Measurements from ENCODE around the gene UBXN10.

The UBXN10 gene

DNA sequence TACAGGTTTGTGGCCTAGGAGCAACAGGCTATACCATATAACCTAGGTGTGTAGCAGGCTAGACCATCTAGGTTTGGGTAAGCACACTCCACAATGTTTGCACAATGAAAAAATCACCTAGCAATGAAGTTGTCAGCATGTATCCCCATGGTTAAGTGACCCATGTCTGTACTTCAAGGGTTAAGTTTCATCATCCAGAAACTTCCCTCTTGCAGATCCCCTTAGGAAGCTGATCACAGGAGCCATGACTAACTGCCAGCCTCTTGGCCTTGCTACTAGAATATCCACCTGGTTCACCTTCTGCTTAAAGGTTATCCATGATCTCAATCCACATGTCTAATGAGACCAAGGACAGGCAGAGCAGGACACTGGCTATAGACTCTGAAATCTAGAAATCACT is 3.5 kb upstream of the UBXN10 start:
- Histone ChIP-seq H3F3A (ENCODE audit: low read depth) (no peaks in the 10 kb centered on the region), H3K9ac (ENCODE audit: low read depth, low read length, poor library complexity, severe bottlenecking) (no peak overlapping the region), H3K27me3 (ENCODE audit: insufficient read depth, low read length, poor library complexity, severe bottlenecking) (no peaks in the 10 kb centered on the region), H4K20me1 (ENCODE audit: insufficient read depth, low read length, poor library complexity, severe bottlenecking) (no peaks in the 10 kb centered on the region), H3K4me2 (ENCODE audit: low read depth, low read length, poor library complexity, severe bottlenecking) (no peak overlapping the region), H3K36me3 (ENCODE audit: insufficient read depth, low read length) (no peaks in the 10 kb centered on the region), H3K4me3 (ENCODE audit: low read length, poor library complexity, severe bottlenecking) (no peak overlapping the region), H3K9me3 (ENCODE audit: insufficient read depth, low read depth, low read length) (no peaks in the 10 kb centered on the region), H3K79me2 (ENCODE audit: insufficient read depth, low read length) (no peaks in the 10 kb centered on the region), H2AFZ (ENCODE audit: low read length) (no peak overlapping the region), H3K4me1 (ENCODE audit: insufficient read depth, low read length, poor library complexity, severe bottlenecking) (peaks cover 27% of the 10 kb centered on the region), H3K9me2 (replicated peaks; ENCODE audit: low read depth, low read length) (no peaks in the 10 kb centered on the region)
- TF ChIP-seq, protein P1, sequence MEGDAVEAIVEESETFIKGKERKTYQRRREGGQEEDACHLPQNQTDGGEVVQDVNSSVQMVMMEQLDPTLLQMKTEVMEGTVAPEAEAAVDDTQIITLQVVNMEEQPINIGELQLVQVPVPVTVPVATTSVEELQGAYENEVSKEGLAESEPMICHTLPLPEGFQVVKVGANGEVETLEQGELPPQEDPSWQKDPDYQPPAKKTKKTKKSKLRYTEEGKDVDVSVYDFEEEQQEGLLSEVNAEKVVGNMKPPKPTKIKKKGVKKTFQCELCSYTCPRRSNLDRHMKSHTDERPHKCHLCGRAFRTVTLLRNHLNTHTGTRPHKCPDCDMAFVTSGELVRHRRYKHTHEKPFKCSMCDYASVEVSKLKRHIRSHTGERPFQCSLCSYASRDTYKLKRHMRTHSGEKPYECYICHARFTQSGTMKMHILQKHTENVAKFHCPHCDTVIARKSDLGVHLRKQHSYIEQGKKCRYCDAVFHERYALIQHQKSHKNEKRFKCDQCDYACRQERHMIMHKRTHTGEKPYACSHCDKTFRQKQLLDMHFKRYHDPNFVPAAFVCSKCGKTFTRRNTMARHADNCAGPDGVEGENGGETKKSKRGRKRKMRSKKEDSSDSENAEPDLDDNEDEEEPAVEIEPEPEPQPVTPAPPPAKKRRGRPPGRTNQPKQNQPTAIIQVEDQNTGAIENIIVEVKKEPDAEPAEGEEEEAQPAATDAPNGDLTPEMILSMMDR (conservative IDR thresholded peaks at IDR 0.05; ENCODE audit: low read length), result no peak
- no peak for TF ChIP-seq EZH2phosphoT487 (IDR thresholded peaks at IDR 0.05; ENCODE audit: borderline replicate concordance)

DNA sequence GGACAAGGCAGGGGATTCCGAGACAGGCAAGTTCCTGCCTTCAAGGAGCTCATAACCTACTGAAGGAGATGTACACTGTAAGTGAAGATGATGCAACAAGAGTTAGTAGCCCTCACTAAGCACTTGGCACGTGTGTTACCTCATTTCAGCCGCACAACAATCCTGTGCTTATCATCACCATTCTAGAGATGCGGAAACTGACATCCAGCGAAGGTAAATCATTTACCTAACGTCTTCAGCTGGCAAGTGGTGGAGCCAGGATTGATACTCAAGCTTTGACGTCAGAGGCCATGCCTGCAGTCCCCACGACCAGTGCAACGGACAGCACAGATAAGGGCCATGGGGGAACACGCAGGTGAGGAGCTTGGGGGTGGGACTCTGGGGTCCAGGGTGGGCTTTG is 2.9 kb upstream of the UBXN10 start:
- no peaks in the 10 kb centered on the region for H3K36me3 ChIP-seq (ENCODE audit: insufficient read depth, low read length)
- H3K9me3 ChIP-seq (ENCODE audit: insufficient read depth, low read depth, low read length), result no peaks in the 10 kb centered on the region
- no peaks in the 10 kb centered on the region for H3K9me2 ChIP-seq (replicated peaks; ENCODE audit: low read depth, low read length)
- TF ChIP-seq, protein P1 (conservative IDR thresholded peaks at IDR 0.05; ENCODE audit: low read length), result no peak
- no peak for TF ChIP-seq EZH2phosphoT487 (IDR thresholded peaks at IDR 0.05; ENCODE audit: borderline replicate concordance)
- H3K27me3 ChIP-seq (ENCODE audit: insufficient read depth, low read length, poor library complexity, severe bottlenecking), result no peaks in the 10 kb centered on the region
- no peak overlapping the region for H2AFZ ChIP-seq (ENCODE audit: low read length)
- H3K79me2 ChIP-seq (ENCODE audit: insufficient read depth, low read length), result no peaks in the 10 kb centered on the region
- no peak overlapping the region for H3K9ac ChIP-seq (ENCODE audit: low read depth, low read length, poor library complexity, severe bottlenecking)
- H4K20me1 ChIP-seq (ENCODE audit: insufficient read depth, low read length, poor library complexity, severe bottlenecking), result no peaks in the 10 kb centered on the region
- H3F3A ChIP-seq (ENCODE audit: low read depth), result no peaks in the 10 kb centered on the region
- H3K4me1 ChIP-seq (ENCODE audit: insufficient read depth, low read length, poor library complexity, severe bottlenecking), result peaks cover 33% of the 10 kb centered on the region
- no peak overlapping the region for H3K4me2 ChIP-seq (ENCODE audit: low read depth, low read length, poor library complexity, severe bottlenecking)
- no peak overlapping the region for H3K4me3 ChIP-seq (ENCODE audit: low read length, poor library complexity, severe bottlenecking)

DNA sequence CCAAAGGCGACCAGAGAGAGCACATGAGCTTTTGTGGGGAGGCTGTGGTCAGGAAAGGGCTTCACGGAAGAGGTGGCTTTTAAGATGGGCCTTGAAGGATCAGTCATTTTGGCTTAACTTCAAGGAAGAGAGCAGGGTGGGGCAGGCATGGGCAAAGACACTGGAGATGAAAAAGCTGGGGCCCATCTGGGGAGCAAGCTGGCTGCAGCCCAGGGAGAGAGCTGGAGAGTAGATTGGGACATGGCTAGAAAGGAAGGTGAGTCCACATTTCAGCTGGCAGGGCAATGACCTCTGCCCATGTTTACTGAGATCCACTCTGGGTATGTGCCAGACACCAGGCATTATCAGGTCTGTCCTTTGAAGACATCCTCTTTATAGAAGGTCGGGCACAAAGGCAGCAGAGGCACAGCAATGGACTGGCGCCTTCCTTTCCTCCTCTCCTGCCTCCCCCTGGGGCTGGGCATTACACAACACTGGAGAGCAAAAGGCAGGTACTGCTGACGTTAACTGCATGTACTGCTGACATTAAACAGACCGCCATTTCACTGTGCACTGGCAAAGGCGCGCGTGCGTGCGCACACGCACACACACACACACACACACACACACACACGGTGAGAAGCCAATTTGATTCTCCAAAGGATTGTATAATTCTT is 2.2 kb upstream of the UBXN10 start:
- no peak for TF ChIP-seq EZH2phosphoT487 (IDR thresholded peaks at IDR 0.05; ENCODE audit: borderline replicate concordance)
- TF ChIP-seq, protein P1 (conservative IDR thresholded peaks at IDR 0.05; ENCODE audit: low read length), result no peak
- Histone ChIP-seq H3K27me3 (ENCODE audit: insufficient read depth, low read length, poor library complexity, severe bottlenecking) (no peaks in the 10 kb centered on the region), H4K20me1 (ENCODE audit: insufficient read depth, low read length, poor library complexity, severe bottlenecking) (no peaks in the 10 kb centered on the region)

More for the DNA sequence above, 2.2 kb upstream of the UBXN10 start:
- Histone ChIP-seq H3K4me2 (ENCODE audit: low read depth, low read length, poor library complexity, severe bottlenecking) (no peak overlapping the region), H3K4me3 (ENCODE audit: low read length, poor library complexity, severe bottlenecking) (no peak overlapping the region), H3K36me3 (ENCODE audit: insufficient read depth, low read length) (no peaks in the 10 kb centered on the region), H3K4me1 (ENCODE audit: insufficient read depth, low read length, poor library complexity, severe bottlenecking) (peaks cover 40% of the 10 kb centered on the region), H3K9ac (ENCODE audit: low read depth, low read length, poor library complexity, severe bottlenecking) (no peak overlapping the region), H3K9me2 (replicated peaks; ENCODE audit: low read depth, low read length) (no peaks in the 10 kb centered on the region), H2AFZ (ENCODE audit: low read length) (no peak overlapping the region), H3K79me2 (ENCODE audit: insufficient read depth, low read length) (no peaks in the 10 kb centered on the region), H3K9me3 (ENCODE audit: insufficient read depth, low read depth, low read length) (no peaks in the 10 kb centered on the region), H3F3A (ENCODE audit: low read depth) (no peaks in the 10 kb centered on the region)
